HepG2 (cell line): Measurements from ENCODE around the gene POLR3K. TPM values are rescaled to one million over a fixed set of nuclear protein-coding genes. Genes with fewer than 3 reads are reported as not detected.

Source experiments
- ATAC-seq: fragments of 200-7000 bp; cut with Tn5 transposase; 3 replicates; pipeline ENCODE4 v1.9.1; 2020; ENCODE audit warnings: mild to moderate bottlenecking, moderate library complexity
- BruUV-seq: library from RNA; stranded (reverse); fragments of 400-500 nt; replicated peaks from 2 replicates; lab custom pipeline; 2021; lab: Mats Ljungman, UMichigan
- CTCF ChIA-PET: fragments of 300-600 bp; formaldehyde crosslinking; extraction: SDS; loops from one replicate; lab custom pipeline; 2021; ENCODE audit warnings: low total read pairs, inconsistent platforms, low intra/inter-chr PET ratio; lab: Yijun Ruan, JAX
- POLR2A ChIA-PET: fragments of 350-600 bp; sonication (Branson Sonifier 250); formaldehyde crosslinking; loops from one replicate; lab custom pipeline; 2020; ENCODE audit warnings: antibody characterized with exemption, inconsistent platforms; lab: Yijun Ruan, JAX
- DNase-seq: peaks from one replicate; pipeline ENCODE4 v3.0.0-alpha.2; 2015; ENCODE audit warnings: low spot score
- FAIRE-seq: peaks from 3 replicates; lab custom pipeline; 2011; peaks lifted over from hg19 to GRCh38; lab: Jason Lieb, UNC
- H2AFZ ChIP-seq: one replicate; pipeline ENCODE4 v1.6.1; 2011; ENCODE audit warnings: low read length, inconsistent platforms
- H3K27ac ChIP-seq: fragments of 300-600 bp; 3 replicates; pipeline ENCODE4 v1.8.0; 2011; ENCODE audit warnings: mixed run types, mild to moderate bottlenecking, mixed read lengths, low read length, inconsistent platforms; ENCODE audit not compliant: insufficient read depth; ENCODE audit errors: extremely low read length
- H3K27me3 ChIP-seq, 2 experiments: fragments of 200-600 bp in 1 of 2; 2 replicates in 1 of 2; 3 replicates in 1 of 2; pipeline versions ENCODE4 v1.6.0 to v1.8.0; 2011; ENCODE audit warnings: low read length in 2 of 2, mild to moderate bottlenecking in 2 of 2, moderate library complexity in 2 of 2, inconsistent platforms in 1 of 2; ENCODE audit not compliant: insufficient read depth in 2 of 2, control insufficient read depth in 1 of 2
- H3K36me3 ChIP-seq, 2 experiments: fragments of 200-600 bp in 1 of 2; replicated peaks in 1 of 2; 2 replicates in 1 of 2; 3 replicates in 1 of 2; pipeline versions ENCODE4 v1.5.1 to v1.8.0; 2011; ENCODE audit warnings: low read length in 2 of 2, inconsistent platforms in 1 of 2; ENCODE audit not compliant: insufficient read depth in 2 of 2, control insufficient read depth in 1 of 2
- H3K4me1 ChIP-seq: 2 replicates; pipeline ENCODE4 v1.5.1; 2012; ENCODE audit warnings: low read length, inconsistent platforms; ENCODE audit not compliant: insufficient read depth
- H3K4me2 ChIP-seq: 2 replicates; pipeline ENCODE4 v1.6.0; 2011; ENCODE audit warnings: low read depth, low read length, inconsistent platforms
- H3K4me3 ChIP-seq, 3 experiments: fragments of 200-600 bp in 1 of 3; sonication (generic), shearing (Covaris generic) in 1 of 3; replicated peaks in 1 of 3; 2 replicates each; pipeline ENCODE4 v1.5.1; 2011 to 2016; ENCODE audit warnings: low read length in 3 of 3, inconsistent platforms in 2 of 3, low read depth in 2 of 3, mild to moderate bottlenecking in 2 of 3, control low read depth in 1 of 3, mixed read lengths in 1 of 3; ENCODE audit not compliant: insufficient read depth in 1 of 3
- H3K79me2 ChIP-seq: one replicate; pipeline ENCODE4 v1.6.1; 2011; ENCODE audit warnings: low read length, inconsistent platforms; ENCODE audit not compliant: insufficient read depth
- H3K9ac ChIP-seq: 2 replicates; pipeline ENCODE4 v1.6.0; 2011; ENCODE audit warnings: mild to moderate bottlenecking, low read depth, low read length, inconsistent platforms; ENCODE audit not compliant: insufficient read depth
- H3K9me3 ChIP-seq: 2 replicates; pipeline ENCODE4 v1.5.1; 2012; ENCODE audit warnings: mild to moderate bottlenecking, low read length
- H4K20me1 ChIP-seq: 2 replicates; pipeline ENCODE4 v1.6.0; 2011; ENCODE audit warnings: inconsistent platforms, mild to moderate bottlenecking, low read length, moderate library complexity; ENCODE audit not compliant: insufficient read depth
- AGO1 ChIP-seq: fragments of 200-400 bp; formaldehyde crosslinking; IDR thresholded peaks from 2 replicates; pipeline ENCODE4 v1.6.1; 2017; ENCODE audit warnings: mild to moderate bottlenecking, low read depth, low read length, moderate library complexity; ENCODE audit not compliant: poor library complexity, severe bottlenecking
- KAT2B ChIP-seq: fragments of 150-350 bp; IDR thresholded peaks from 2 replicates; pipeline ENCODE4 v1.6.1; 2014; ENCODE audit warnings: low read depth, low read length, borderline replicate concordance
- NFE2L1 ChIP-seq: sonication (generic); formaldehyde crosslinking; IDR thresholded peaks from 2 replicates; pipeline ENCODE4 v1.4.0; 2020; ENCODE audit warnings: missing genetic modification reagents, mild to moderate bottlenecking, borderline replicate concordance
- PAX8 ChIP-seq: sonication (generic); formaldehyde crosslinking; IDR thresholded peaks from 2 replicates; pipeline ENCODE4 v1.8.0; 2022; ENCODE audit warnings: mild to moderate bottlenecking, missing genetic modification reagents, borderline replicate concordance
- PHB2 ChIP-seq: fragments of 450-650 bp; IDR thresholded peaks from 2 replicates; pipeline ENCODE4 v1.6.1; 2018; ENCODE audit not compliant: partially characterized antibody
- PHF5A ChIP-seq: IDR thresholded peaks from one replicate; pipeline ENCODE4 v1.6.1; 2018; ENCODE audit warnings: low read depth, missing genetic modification reagents; ENCODE audit not compliant: unreplicated experiment
- SALL2 ChIP-seq: sonication (generic); formaldehyde crosslinking; IDR thresholded peaks from 2 replicates; pipeline ENCODE4 v1.8.1; 2023; ENCODE audit warnings: mild to moderate bottlenecking, missing genetic modification reagents, inconsistent platforms
- ZNF138 ChIP-seq: sonication (generic); formaldehyde crosslinking; IDR thresholded peaks from 2 replicates; pipeline ENCODE4 v1.5.0; 2020; ENCODE audit warnings: mild to moderate bottlenecking, low read depth, missing genetic modification reagents
- ZNF879 ChIP-seq: sonication (generic); formaldehyde crosslinking; IDR thresholded peaks from 2 replicates; pipeline ENCODE4 v1.8.1; 2023; ENCODE audit warnings: missing genetic modification reagents
- ZSCAN20 ChIP-seq: sonication (generic); formaldehyde crosslinking; IDR thresholded peaks from 2 replicates; pipeline ENCODE4 v1.4.0; 2020; ENCODE audit warnings: missing genetic modification reagents, mild to moderate bottlenecking, borderline replicate concordance
- WGBS: methylation state at CpG from one replicate; pipeline ENCODE4 v1.1.6; 2017; ENCODE audit warnings: low lambda C conversion rate; 5-methylcytosine and 5-hydroxymethylcytosine counted together
- in situ Hi-C: cut with HindIII; loops from 2 replicates; pipeline ENCODE4 v1.10.0; 2017; ENCODE audit warnings: low pct_unique_long_range_greater_than_20kb; ENCODE audit not compliant: extremely low pct_ligation_motif_present
- intact Hi-C: fragments of 100-400 bp; cut with micrococcal nuclease; formaldehyde crosslinking; loops from one replicate; pipeline ENCODE4 v1.10.0; 2022; ENCODE audit not compliant: unreplicated experiment
- polyA plus RNA-seq, 8 experiments: library from polyadenylated mRNA; depleted of rRNA in 3 of 8; stranded (reverse) in 7 of 8; unstranded in 1 of 8; fragments of >200 nt; fragmentation: Illumina TruSeq in 4 of 8; extraction: Trizol in 4 of 8; gene quantifications; 2 replicates each; pipeline versions ENCODE4 v1.2.1 to v1.2.3, GENCODE V29; 2011 to 2016; ENCODE audit warnings: low read depth in 4 of 8, missing spikeins in 1 of 8, mixed read lengths in 1 of 8; ENCODE audit not compliant: insufficient read depth in 1 of 8
- total RNA-seq, 5 experiments: library from RNA; depleted of rRNA; stranded (reverse); fragments of >200 nt; fragmentation: Illumina TruSeq; extraction: Trizol; gene quantifications; 2 replicates each; pipeline ENCODE4 v1.2.3, GENCODE V29; 2016; ENCODE audit warnings: low read depth in 1 of 5
- TF ChIP-seq, protein P1 (sequence below): IDR thresholded peaks from 2 replicates; pipeline ENCODE4 v1.6.1; 2016

POLR3K gene
- total and polyA plus RNA-seq, 2 of the 13 experiments (the other 11 are each of a cell fraction or from before 2014, with no cell fraction given) = 14.8 to 18.8 TPM

GRCh38 chr16:42691-43090 is 10.7 kb downstream of the POLR3K start:
- WGBS = 98% methylated on average over 3 of the region's 4 CpGs
- no peak overlapping the region for H3K4me2 ChIP-seq
- H3K36me3 ChIP-seq = peaks cover 5 to 18% of the 10 kb centered on the region in 2 experiments; a peak in 3 of 5 replicates
- CTCF ChIA-PET = no interaction called here
- ATAC-seq (no peak), FAIRE-seq (no peak), DNase-seq (no peak)
- peaks cover 30% of the 10 kb centered on the region for H3K4me1 ChIP-seq
- no TSS peak for BruUV-seq
- H3K79me2 ChIP-seq = no peaks in the 10 kb centered on the region
- H2AFZ ChIP-seq = no peak overlapping the region
- H3K9ac ChIP-seq = no peak overlapping the region
- no peak overlapping the region for H3K4me3 ChIP-seq
- TF ChIP-seq ZSCAN20 (CRISPR knock-in tag) = no peak
- TF ChIP-seq PHB2 = no peak
- TF ChIP-seq KAT2B = no peak
- in situ Hi-C loops (no loop called here), intact Hi-C loops (no loop called here)
- POLR2A ChIA-PET = no interaction called here
- H3K9me3 ChIP-seq = no peaks in the 10 kb centered on the region
- H3K27me3 ChIP-seq = no peaks in the 10 kb centered on the region
- H3K27ac ChIP-seq = no peak overlapping the region
- H4K20me1 ChIP-seq = no peaks in the 10 kb centered on the region

DNA sequence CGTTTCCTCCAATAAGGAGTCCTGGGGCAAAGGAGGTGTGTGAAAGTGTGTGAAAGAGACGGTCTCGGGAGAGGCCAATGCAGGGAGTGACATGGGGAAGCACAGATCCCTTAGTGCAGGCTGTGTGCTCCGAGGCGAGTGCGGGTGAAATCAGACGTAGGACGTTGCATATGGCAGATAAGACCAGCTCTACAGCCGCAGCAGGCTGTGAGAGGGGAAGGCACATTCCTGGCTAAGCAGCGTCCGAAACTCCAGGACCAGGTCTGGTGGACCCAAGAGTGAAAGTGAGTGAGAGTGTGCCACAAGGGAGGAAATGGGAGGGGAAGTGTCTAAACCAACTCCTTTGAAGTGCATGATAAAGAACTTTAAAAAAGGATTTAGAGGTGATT is 11.3 kb downstream of the POLR3K start:
- POLR2A ChIA-PET = no interaction called here
- no TSS peak for BruUV-seq
- no peaks in the 10 kb centered on the region for H4K20me1 ChIP-seq

More for the DNA sequence above, 11.3 kb downstream of the POLR3K start:
- ATAC-seq = no peak
- FAIRE-seq = no peak
- Histone ChIP-seq H3K27ac (no peak overlapping the region), H3K79me2 (no peaks in the 10 kb centered on the region), H3K4me3 (no peak overlapping the region), H3K27me3 (no peaks in the 10 kb centered on the region), H3K4me1 (peaks cover 26% of the 10 kb centered on the region)
- intact Hi-C loops = no loop called here
- in situ Hi-C loops = no loop called here
- no peak for TF ChIP-seq SALL2 (CRISPR knock-in tag)
- TF ChIP-seq ZNF879 = no peak
- TF ChIP-seq, protein P1, sequence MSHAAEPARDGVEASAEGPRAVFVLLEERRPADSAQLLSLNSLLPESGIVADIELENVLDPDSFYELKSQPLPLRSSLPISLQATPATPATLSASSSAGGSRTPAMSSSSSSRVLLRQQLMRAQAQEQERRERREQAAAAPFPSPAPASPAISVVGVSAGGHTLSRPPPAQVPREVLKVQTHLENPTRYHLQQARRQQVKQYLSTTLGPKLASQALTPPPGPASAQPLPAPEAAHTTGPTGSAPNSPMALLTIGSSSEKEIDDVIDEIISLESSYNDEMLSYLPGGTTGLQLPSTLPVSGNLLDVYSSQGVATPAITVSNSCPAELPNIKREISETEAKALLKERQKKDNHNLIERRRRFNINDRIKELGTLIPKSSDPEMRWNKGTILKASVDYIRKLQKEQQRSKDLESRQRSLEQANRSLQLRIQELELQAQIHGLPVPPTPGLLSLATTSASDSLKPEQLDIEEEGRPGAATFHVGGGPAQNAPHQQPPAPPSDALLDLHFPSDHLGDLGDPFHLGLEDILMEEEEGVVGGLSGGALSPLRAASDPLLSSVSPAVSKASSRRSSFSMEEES = no peak
- TF ChIP-seq AGO1 = no peak
- no peak for TF ChIP-seq ZNF138 (CRISPR knock-in tag)
- TF ChIP-seq PHF5A (CRISPR knock-in tag) = no peak
- no peak for TF ChIP-seq NFE2L1
- TF ChIP-seq PAX8 (CRISPR knock-in tag) = no peak
- TF ChIP-seq, all 625 proteins: peak for 0
- Histone ChIP-seq H2AFZ (no peak overlapping the region), H3K4me2 (no peak overlapping the region), H3K9me3 (no peaks in the 10 kb centered on the region), H3K9ac (no peak overlapping the region), H3K36me3 (peaks cover 4 to 14% of the 10 kb centered on the region in 2 experiments; a peak in 2 of 5 replicates)
- CTCF ChIA-PET = no interaction called here
- no peak for DNase-seq
- 93% methylated on average over 11 of the region's 11 CpGs for WGBS
